Measurements from ENCODE around the gene NSL1. TPM values are rescaled to one million over a fixed set of nuclear protein-coding genes. Genes with fewer than 3 reads are reported as not detected.

NSL1 gene
- total RNA-seq, 1 donor from 2014 or later = 42.1 TPM

- Mint-ChIP-seq H3K9me3 (peaks cover 4% of the 10 kb centered on the region), H3K27ac (no peak overlapping the region), H3K4me1 (ENCODE audit: unreplicated experiment) (no peaks in the 10 kb centered on the region), H3K36me3 (peaks cover 48% of the 10 kb centered on the region), H3K4me3 (no peak overlapping the region), H3K27me3 (no peaks in the 10 kb centered on the region)
- DNase-seq (ENCODE audit: extremely low spot score, unreplicated experiment) = no peak
- TF ChIP-seq, protein P1, sequence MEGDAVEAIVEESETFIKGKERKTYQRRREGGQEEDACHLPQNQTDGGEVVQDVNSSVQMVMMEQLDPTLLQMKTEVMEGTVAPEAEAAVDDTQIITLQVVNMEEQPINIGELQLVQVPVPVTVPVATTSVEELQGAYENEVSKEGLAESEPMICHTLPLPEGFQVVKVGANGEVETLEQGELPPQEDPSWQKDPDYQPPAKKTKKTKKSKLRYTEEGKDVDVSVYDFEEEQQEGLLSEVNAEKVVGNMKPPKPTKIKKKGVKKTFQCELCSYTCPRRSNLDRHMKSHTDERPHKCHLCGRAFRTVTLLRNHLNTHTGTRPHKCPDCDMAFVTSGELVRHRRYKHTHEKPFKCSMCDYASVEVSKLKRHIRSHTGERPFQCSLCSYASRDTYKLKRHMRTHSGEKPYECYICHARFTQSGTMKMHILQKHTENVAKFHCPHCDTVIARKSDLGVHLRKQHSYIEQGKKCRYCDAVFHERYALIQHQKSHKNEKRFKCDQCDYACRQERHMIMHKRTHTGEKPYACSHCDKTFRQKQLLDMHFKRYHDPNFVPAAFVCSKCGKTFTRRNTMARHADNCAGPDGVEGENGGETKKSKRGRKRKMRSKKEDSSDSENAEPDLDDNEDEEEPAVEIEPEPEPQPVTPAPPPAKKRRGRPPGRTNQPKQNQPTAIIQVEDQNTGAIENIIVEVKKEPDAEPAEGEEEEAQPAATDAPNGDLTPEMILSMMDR (conservative IDR thresholded peaks at IDR 0.05) = no peak
These were observed 28.7 kb downstream of the NSL1 start for GRCh38 chr1:212762839-212763238.

DNA sequence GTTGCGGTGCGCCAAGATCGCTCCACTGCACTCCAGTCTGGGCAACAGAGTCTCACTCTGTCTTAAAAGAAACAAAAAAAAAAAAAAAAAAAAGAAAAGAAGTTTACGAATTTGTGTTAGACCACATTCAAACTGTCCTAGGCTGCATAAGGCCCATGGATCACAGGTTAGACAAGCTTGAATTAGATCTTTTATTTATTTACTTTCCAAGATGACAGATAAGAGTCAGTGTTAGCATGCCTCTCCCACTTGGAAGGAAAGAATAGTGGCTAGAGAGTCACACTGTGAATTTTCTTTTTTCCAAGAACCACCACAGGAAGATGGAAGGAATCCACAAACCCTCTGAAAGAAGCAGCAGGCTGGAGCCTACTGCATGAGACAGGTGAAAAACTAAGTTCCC is 29.3 kb downstream of the NSL1 start:
- Mint-ChIP-seq H3K27ac (no peak overlapping the region), H3K9me3 (peaks cover 4% of the 10 kb centered on the region), H3K4me1 (ENCODE audit: unreplicated experiment) (no peaks in the 10 kb centered on the region), H3K36me3 (peaks cover 42% of the 10 kb centered on the region), H3K27me3 (no peaks in the 10 kb centered on the region), H3K4me3 (no peak overlapping the region)
- TF ChIP-seq, protein P1 (conservative IDR thresholded peaks at IDR 0.05) = no peak
- no peak for DNase-seq (ENCODE audit: extremely low spot score, unreplicated experiment)

- H3K4me1 Mint-ChIP-seq (ENCODE audit: unreplicated experiment) = no peaks in the 10 kb centered on the region
- no peaks in the 10 kb centered on the region for H3K27me3 Mint-ChIP-seq
- no peak overlapping the region for H3K27ac Mint-ChIP-seq
- DNase-seq (ENCODE audit: extremely low spot score, unreplicated experiment) = no peak
- H3K4me3 Mint-ChIP-seq = no peak overlapping the region
- H3K36me3 Mint-ChIP-seq = peaks cover 29% of the 10 kb centered on the region
- TF ChIP-seq, protein P1 (conservative IDR thresholded peaks at IDR 0.05) = peak; percentile 21
- no peaks in the 10 kb centered on the region for H3K9me3 Mint-ChIP-seq
These were observed 31.3 kb downstream of the NSL1 start for GRCh38 chr1:212760126-212760823.

DNA sequence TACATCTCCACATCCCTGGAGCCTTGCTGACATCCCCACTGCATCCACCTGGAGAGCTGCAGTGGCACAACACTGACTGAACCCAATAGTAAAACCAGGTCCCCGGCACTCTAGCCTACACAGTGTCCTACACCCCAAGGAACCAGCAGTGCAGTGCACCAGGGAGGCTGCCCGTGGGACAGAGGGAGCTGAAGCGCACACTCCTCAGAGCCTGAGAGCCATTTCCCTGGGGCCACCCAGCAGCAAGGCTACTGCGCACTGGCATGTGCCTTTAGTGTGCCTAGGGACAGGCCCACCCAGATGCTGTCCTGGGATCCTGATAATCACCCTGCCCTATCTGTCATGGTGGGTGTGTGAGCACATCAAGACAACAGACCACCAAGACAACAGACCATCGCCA is 31.9 kb downstream of the NSL1 start:
- TF ChIP-seq, protein P1 (conservative IDR thresholded peaks at IDR 0.05) = no peak
- no peak overlapping the region for H3K4me3 Mint-ChIP-seq
- H3K9me3 Mint-ChIP-seq = no peaks in the 10 kb centered on the region
- peaks cover 23% of the 10 kb centered on the region for H3K36me3 Mint-ChIP-seq
- no peak for DNase-seq (ENCODE audit: extremely low spot score, unreplicated experiment)
- H3K27me3 Mint-ChIP-seq = no peaks in the 10 kb centered on the region
- H3K4me1 Mint-ChIP-seq (ENCODE audit: unreplicated experiment) = no peaks in the 10 kb centered on the region
- no peak overlapping the region for H3K27ac Mint-ChIP-seq

GRCh38 chr1:212754680-212755079 is 36.9 kb downstream of the NSL1 start:
- Mint-ChIP-seq H3K27ac (no peak overlapping the region), H3K4me1 (ENCODE audit: unreplicated experiment) (peaks cover 5% of the 10 kb centered on the region), H3K27me3 (no peaks in the 10 kb centered on the region), H3K4me3 (no peak overlapping the region), H3K9me3 (no peaks in the 10 kb centered on the region), H3K36me3 (peaks cover 9% of the 10 kb centered on the region)
- TF ChIP-seq, protein P1 (conservative IDR thresholded peaks at IDR 0.05) = no peak
- DNase-seq (ENCODE audit: extremely low spot score, unreplicated experiment) = no peak
